GM12878 (cell line): ENCODE results near the gene OAS1. TPM values are rescaled to one million over a fixed set of nuclear protein-coding genes. Genes with fewer than 3 reads are reported as not detected.

Experiments used
- ATAC-seq: fragments of 200-7000 bp; cut with Tn5 transposase; 3 replicates; pipeline ENCODE4 v1.9.1; 2020; ENCODE audit warnings: mild to moderate bottlenecking, moderate library complexity
- BruUV-seq: library from RNA; stranded (reverse); fragments of 400-500 nt; replicated peaks from 2 replicates; lab custom pipeline; 2021; lab: Mats Ljungman, UMichigan
- CTCF ChIA-PET: fragments of 300-600 bp; sonication (Branson Sonifier 250); formaldehyde crosslinking; extraction: SDS; loops from one replicate; lab custom pipeline; 2021; ENCODE audit warnings: inconsistent platforms; lab: Yijun Ruan, JAX
- POLR2A ChIA-PET: fragments of 350-600 bp; formaldehyde crosslinking; extraction: SDS; loops from one replicate; lab custom pipeline; 2021; ENCODE audit warnings: inconsistent platforms; lab: Charles Lee
- RAD21 ChIA-PET: fragments of 300-600 bp; sonication (Branson Sonifier 250); formaldehyde crosslinking; loops from one replicate; lab custom pipeline; 2023; ENCODE audit warnings: antibody characterized with exemption; ENCODE audit not compliant: unreplicated experiment; lab: Charles Lee
- SMC1A ChIA-PET: fragments of 300-600 bp; sonication (Branson Sonifier 250); formaldehyde crosslinking; loops from one replicate; lab custom pipeline; 2023; ENCODE audit not compliant: unreplicated experiment, uncharacterized antibody; lab: Charles Lee
- DNase-seq: peaks from one replicate; pipeline ENCODE4 v3.0.0-alpha.2; 2011; ENCODE audit warnings: low read depth, low spot score
- FAIRE-seq: peaks from 3 replicates; lab custom pipeline; 2011; peaks lifted over from hg19 to GRCh38; lab: Jason Lieb, UNC
- H2AFZ ChIP-seq: 2 replicates; pipeline ENCODE4 v1.6.0; 2011; ENCODE audit warnings: low read depth, low read length, control low read depth; ENCODE audit not compliant: control insufficient read depth
- H3K27ac ChIP-seq: 2 replicates; pipeline ENCODE4 v1.5.1; 2011; ENCODE audit warnings: control low read depth; ENCODE audit not compliant: control insufficient read depth, insufficient read depth
- H3K27me3 ChIP-seq, 2 experiments: replicated peaks in 1 of 2; 2 replicates each; pipeline versions ENCODE4 v1.6.0 to v1.6.1; 2011; ENCODE audit warnings: low read length in 1 of 2; ENCODE audit not compliant: control insufficient read depth in 2 of 2, insufficient read depth in 2 of 2
- H3K36me3 ChIP-seq, 2 experiments: 2 replicates each; pipeline ENCODE4 v1.5.1; 2011; ENCODE audit warnings: low read length in 1 of 2; ENCODE audit not compliant: control insufficient read depth in 2 of 2, insufficient read depth in 2 of 2
- H3K4me1 ChIP-seq: 2 replicates; pipeline ENCODE4 v1.6.1; 2011; ENCODE audit warnings: mild to moderate bottlenecking, low read length, moderate library complexity, mixed read lengths; ENCODE audit not compliant: control insufficient read depth, insufficient read depth
- H3K4me2 ChIP-seq: 2 replicates; pipeline ENCODE4 v1.6.0; 2011; ENCODE audit warnings: control low read depth; ENCODE audit not compliant: control insufficient read depth, insufficient read depth
- H3K4me3 ChIP-seq: fragments of 200-600 bp; sonication (generic); 2 replicates; pipeline ENCODE4 v1.5.1; 2016
- H3K79me2 ChIP-seq: 2 replicates; pipeline ENCODE4 v1.6.0; 2011; ENCODE audit warnings: low read length; ENCODE audit not compliant: control insufficient read depth, insufficient read depth
- H3K9ac ChIP-seq: 2 replicates; pipeline ENCODE4 v1.8.0; 2011; ENCODE audit warnings: low read length, control low read depth, mixed read lengths; ENCODE audit not compliant: control insufficient read depth, insufficient read depth
- H3K9me3 ChIP-seq: replicated peaks from 3 replicates; pipeline ENCODE4 v1.5.1; 2011; ENCODE audit warnings: mild to moderate bottlenecking, low read length; ENCODE audit not compliant: control insufficient read depth, insufficient read depth
- H4K20me1 ChIP-seq: 2 replicates; pipeline ENCODE4 v1.6.0; 2011; ENCODE audit not compliant: control insufficient read depth, insufficient read depth
- CUX1 ChIP-seq: IDR thresholded peaks from 2 replicates; pipeline ENCODE4 v1.6.1; 2012; ENCODE audit warnings: improper control_type of control experiment, low read depth, low read length; ENCODE audit not compliant: insufficient replicate concordance
- E2F8 ChIP-seq: fragments of 450-650 bp; IDR thresholded peaks from 2 replicates; pipeline ENCODE4 v1.6.1; 2018; ENCODE audit warnings: mild to moderate bottlenecking, low read depth, moderate library complexity; ENCODE audit not compliant: partially characterized antibody
- MYB ChIP-seq: fragments of 150-350 bp; IDR thresholded peaks from 2 replicates; pipeline ENCODE4 v1.6.1; 2014; ENCODE audit warnings: mild to moderate bottlenecking, low read depth, low read length, borderline replicate concordance
- STAT1 ChIP-seq: fragments of 450-650 bp; conservative IDR thresholded peaks from 2 replicates; pipeline ENCODE4 v1.6.1; 2014; ENCODE audit warnings: antibody characterized with exemption, mild to moderate bottlenecking
- YY1 ChIP-seq: IDR thresholded peaks from 2 replicates; pipeline ENCODE4 v1.6.1; 2011; ENCODE audit warnings: low read depth, mild to moderate bottlenecking, low read length
- ZBTB33 ChIP-seq: fragments of 450-650 bp; IDR thresholded peaks from 2 replicates; pipeline ENCODE4 v1.6.1; 2017; ENCODE audit warnings: mild to moderate bottlenecking
- ZBTB4 ChIP-seq: fragments of 450-650 bp; formaldehyde crosslinking; IDR thresholded peaks from 2 replicates; pipeline ENCODE4 v1.4.0; 2022; ENCODE audit warnings: mild to moderate bottlenecking, moderate library complexity
- WGBS: methylation state at CpG from one replicate; pipeline ENCODE4 v1.1.6; 2016; ENCODE audit warnings: low lambda C conversion rate; ENCODE audit not compliant: insufficient replicate concordance, insufficient coverage; ENCODE audit errors: missing lambda C conversion rate; 5-methylcytosine and 5-hydroxymethylcytosine counted together
- in situ Hi-C: fragments of 300-500 bp; cut with MboI; formaldehyde crosslinking; loops from 9 replicates; pipeline ENCODE4 v1.14.3; 2018; ENCODE audit warnings: mixed read lengths
- intact Hi-C: fragments of 100-400 bp; cut with micrococcal nuclease; formaldehyde crosslinking; loops from one replicate; pipeline ENCODE4 v1.14.2; 2022; ENCODE audit not compliant: unreplicated experiment
- polyA plus RNA-seq, 11 experiments: library from polyadenylated mRNA; depleted of rRNA in 4 of 11; unstranded in 6 of 11; stranded (reverse) in 5 of 11; fragments of >200 nt; fragmentation: Nextera tagmentation in 4 of 11; fragmentation: Illumina TruSeq in 1 of 11; extraction: Ambion mirVana in 4 of 11; extraction: Trizol in 1 of 11; gene quantifications; 1 replicate in 1 of 11; 2 replicates in 10 of 11; pipeline versions ENCODE4 v1.2.1 to v1.2.3, GENCODE V29; 2011 to 2016; ENCODE audit warnings: inconsistent platforms in 2 of 11, missing spikeins in 2 of 11, low read depth in 1 of 11
- total RNA-seq, 4 experiments: library from RNA; depleted of rRNA in 3 of 4; stranded (reverse); fragments of >200 nt in 3 of 4; fragmentation: Illumina TruSeq in 1 of 4; extraction: Trizol in 1 of 4; gene quantifications; 2 replicates each; pipeline versions ENCODE4 v1.2.1 to v1.2.3, GENCODE V29; 2013 to 2021

OAS1 gene
- total and polyA plus RNA-seq, 10 of the 15 experiments (the other 5 are each of a cell fraction or from before 2014, with no cell fraction given) = 44.7 to 287 (median 64.3) TPM

- H2AFZ ChIP-seq = no peak overlapping the region
- SMC1A ChIA-PET = interaction anchor here (0.7 to 2.5 kb wide), 20 partner anchors 12 to 274 kb away, joined by 3 to 19 read pairs (median 7); partner anchors contain the start of genes OAS2 and OAS3
- H3K4me2 ChIP-seq = no peak overlapping the region
- H3K9ac ChIP-seq = no peak overlapping the region
- H3K4me1 ChIP-seq = peaks cover 6% of the 10 kb centered on the region
- RAD21 ChIA-PET = interaction anchor here (0.6 to 2.4 kb wide), 18 partner anchors 28 to 273 kb away, joined by 3 to 28 read pairs (median 4); partner anchors contain the start of genes OAS2 and OAS3
- no peak overlapping the region for H3K27ac ChIP-seq
- H3K27me3 ChIP-seq = no peaks in the 10 kb centered on the region
- no peaks in the 10 kb centered on the region for H3K9me3 ChIP-seq
- no peaks in the 10 kb centered on the region for H3K36me3 ChIP-seq
- intact Hi-C loops = loop anchor here (2.0 to 5.0 kb wide), 3 partner anchors 92 to 272 kb away; no protein-coding TSS in a partner anchor
- H4K20me1 ChIP-seq = no peaks in the 10 kb centered on the region
- in situ Hi-C loops = no loop called here
- FAIRE-seq = peak; percentile 78
- CTCF ChIA-PET = interaction anchor here (0.6 to 5.4 kb wide), 40 partner anchors 13 to 609 kb away, joined by 3 to 37 read pairs (median 5); partner anchors contain the start of genes OAS2 and OAS3
- peak; percentile 75 for ATAC-seq
- no peak overlapping the region for H3K4me3 ChIP-seq
- DNase-seq = no peak
- 83% methylated on average over 9 of the region's 11 CpGs for WGBS
- no TSS peak for BruUV-seq
- POLR2A ChIA-PET = interaction anchor here (0.5 to 0.7 kb wide), 4 partner anchors 39 to 136 kb away, joined by 3 to 6 read pairs (median 4); partner anchors contain the start of gene OAS2
- H3K79me2 ChIP-seq = no peaks in the 10 kb centered on the region
- TF ChIP-seq STAT1 (no peak), YY1 (peak; percentile 57; the same call in 1 of the 2 replicates), MYB (no peak), CUX1 (no peak), ZBTB4 (CRISPR knock-in tag) (no peak), E2F8 (no peak), ZBTB33 (no peak)
Observed at GRCh38 chr12:112900298-112901145, 6.2 kb upstream of the OAS1 start.
